Kidney glomerular epithelial cell (primary cell): Measurements from ENCODE around the gene PNRC1.
"Not testable (repeated sequence)": the region's sequence is repeated elsewhere in the genome, so short reads cannot be mapped to it uniquely, and the experiment has no call there.

Experiments used
- DNase-seq: peaks from one replicate; lab custom pipeline; 2025; lab: John Stamatoyannopoulos, UW

Gene PNRC1

DNA sequence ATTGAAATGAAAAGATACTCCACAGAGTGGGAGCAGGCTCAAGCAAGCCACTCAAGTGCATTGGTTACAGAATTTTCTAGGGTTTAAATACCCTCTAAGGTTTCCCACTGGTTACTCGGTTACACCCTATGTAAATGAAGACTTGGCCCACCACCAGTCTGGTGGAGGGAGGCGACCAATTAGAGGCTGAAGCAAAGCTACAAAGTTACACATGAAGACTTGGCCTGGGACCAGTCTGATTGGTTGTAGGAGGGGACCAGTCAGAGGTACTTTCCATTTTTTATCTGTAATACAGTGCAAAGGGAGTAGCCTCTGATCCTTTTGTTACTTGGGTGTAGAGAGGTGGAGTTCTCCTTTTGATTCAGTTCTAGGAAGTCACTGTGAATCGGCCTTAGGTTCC, 29.7 kb downstream of the PNRC1 start:
- DNase-seq: no peak

DNA sequence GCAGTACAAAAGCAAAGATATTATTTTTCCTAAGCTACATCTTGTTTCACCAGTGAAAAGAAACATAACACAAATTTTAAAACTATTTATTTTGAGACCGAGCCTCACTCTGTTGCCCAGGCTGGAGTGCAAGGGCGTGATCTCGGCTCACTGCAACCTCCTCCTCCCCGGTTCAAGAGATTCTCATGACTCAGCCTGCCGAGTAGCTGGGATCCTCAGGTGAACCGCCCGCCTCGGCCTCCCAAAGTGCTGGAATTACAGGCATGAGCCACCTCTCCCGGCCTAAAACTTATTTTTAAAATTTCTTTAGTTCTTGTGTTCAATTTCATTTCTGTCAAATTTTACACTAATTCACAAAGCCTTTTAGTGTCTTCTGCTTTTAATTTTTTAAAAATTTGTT, 31.4 kb downstream of the PNRC1 start:
- no peak for DNase-seq

GRCh38 chr6:89116702-89117101, 36.2 kb downstream of the PNRC1 start:
- no peak for DNase-seq

DNA sequence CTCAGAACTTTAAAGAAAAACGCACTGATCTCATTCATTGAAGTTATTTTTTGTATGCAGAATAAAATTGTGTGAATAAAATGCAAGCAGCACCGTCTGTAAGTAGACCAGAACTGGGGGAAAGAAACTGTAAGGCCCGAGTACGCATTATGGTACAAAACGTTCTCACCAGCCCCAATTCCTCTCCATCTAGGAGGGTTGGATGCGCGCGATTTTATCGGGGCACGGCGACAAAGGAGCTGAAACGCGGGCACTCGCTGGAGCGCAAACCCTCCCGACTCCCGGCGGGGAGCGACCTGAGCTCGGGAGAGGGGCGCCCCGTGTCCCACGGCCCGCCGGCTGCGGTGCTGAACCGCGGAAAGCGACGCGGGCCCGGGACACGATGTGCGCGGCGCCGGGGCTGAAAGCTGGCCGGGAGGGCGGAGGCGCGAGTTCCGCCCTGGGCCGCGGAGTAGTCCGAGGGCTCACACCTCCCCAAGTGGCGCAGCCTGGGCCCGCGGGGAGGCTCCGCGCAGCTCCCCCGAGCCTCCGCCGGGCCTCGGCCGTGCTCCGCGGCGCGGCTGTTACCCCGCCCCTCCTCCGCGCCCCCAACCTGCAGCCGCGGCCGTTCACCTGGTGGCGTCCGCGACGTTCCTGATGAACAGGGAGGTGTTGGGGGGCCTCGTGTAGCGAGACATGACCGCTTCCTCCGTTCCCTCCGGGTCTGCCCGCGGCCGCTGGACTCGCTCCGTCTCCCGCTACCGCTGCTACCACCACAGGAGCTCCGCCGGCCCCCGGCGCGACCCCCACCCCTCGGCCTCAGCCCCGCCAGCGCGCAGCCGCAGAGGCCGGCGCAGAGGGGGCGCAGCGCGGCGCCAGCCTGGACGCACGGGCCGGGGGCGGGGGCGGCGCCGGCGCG, 36.9 kb downstream of the PNRC1 start, which contains the start of gene SRSF12:
SRSF12 (minus strand) TSS at position 861 of the 898 bp plus-strand sequence; CDS start at position 677, 184 bp downstream.
- no peak for DNase-seq

GRCh38 chr6:89118931-89119330, 38.4 kb downstream of the PNRC1 start:
- DNase-seq: no peak

GRCh38 chr6:89120371-89120770, 39.8 kb downstream of the PNRC1 start:
- peak; percentile 86 for DNase-seq

DNA sequence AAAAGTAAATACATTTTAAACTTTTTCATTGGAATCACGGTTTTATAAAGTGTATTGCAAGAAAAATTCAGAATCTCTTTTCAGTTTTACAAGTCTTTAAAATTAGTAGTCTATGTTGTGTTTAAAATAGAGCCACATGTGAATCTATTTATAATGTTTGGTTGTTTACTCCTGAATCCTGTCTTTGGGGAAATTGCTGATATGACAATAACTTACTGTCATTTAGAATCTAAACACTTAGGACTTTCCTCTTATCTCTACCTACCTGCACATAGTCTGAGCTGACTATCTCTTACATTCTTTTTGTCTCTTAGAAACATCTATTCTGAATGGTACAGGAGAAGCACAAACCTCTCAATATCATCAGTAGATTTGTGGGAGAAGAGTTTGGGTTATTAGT, 41.4 kb downstream of the PNRC1 start:
- no peak for DNase-seq

DNA sequence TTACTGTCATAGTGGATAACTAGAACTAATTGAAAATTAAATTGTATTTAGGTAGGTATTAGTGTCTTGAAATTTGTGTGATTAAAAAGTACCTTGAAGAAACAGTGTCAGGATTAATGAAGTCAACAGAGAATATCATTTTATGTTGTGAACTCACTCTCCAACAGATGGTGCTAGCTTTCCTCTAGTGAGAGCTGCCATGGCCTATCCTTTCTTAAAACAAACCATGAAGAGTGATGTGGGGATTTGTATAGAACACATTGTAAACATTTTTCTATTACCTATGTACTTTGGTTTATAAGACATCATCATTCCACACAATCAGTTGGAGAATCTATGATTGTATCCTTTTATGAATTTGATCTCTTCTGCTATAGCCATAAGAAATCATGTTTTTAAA, 42.1 kb downstream of the PNRC1 start:
- DNase-seq: peak; percentile 40

- DNase-seq: not testable (repeated sequence)
These were observed 47.7 kb downstream of the PNRC1 start for GRCh38 chr6:89128256-89128671.

- DNase-seq: no peak
These were observed 51.0 kb downstream of the PNRC1 start for GRCh38 chr6:89131599-89131998.

GRCh38 chr6:89132057-89132456, 51.5 kb downstream of the PNRC1 start:
- no peak for DNase-seq

DNA sequence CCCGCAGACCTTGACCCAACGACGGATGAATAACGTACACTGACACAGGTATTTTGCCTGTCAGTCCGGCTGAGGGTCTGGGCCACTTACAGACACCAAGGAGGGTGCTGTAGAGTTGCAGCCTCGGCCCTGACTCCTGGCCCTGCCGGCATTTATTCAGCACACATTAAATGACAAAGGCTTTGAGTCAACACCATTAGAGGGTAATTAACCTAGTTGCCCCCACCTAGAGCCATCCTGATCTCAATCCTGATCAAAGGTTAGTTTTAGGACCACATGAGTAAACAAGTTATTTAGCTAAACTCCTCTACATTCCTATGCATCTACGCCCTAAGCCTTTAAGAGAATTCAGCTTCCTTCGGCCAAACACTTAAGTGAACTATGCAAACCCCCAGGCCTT, 53.4 kb downstream of the PNRC1 start:
- DNase-seq: no peak

- no peak for DNase-seq
These were observed 54.2 kb downstream of the PNRC1 start for GRCh38 chr6:89134723-89135122.
